ENCODE results near the gene BPIFA1.

The BPIFA1 gene

GRCh38 chr20:33235696-33236095 lies at the start of gene BPIFA1:
Gene BPIFA1 (plus strand): TSS chr20:33235996. CDS start chr20:33237712, 1,716 bp downstream.
- no peak for DNase-seq (ENCODE audit: low spot score)

GRCh38 chr20:33187491-33187890 lies 48.3 kb upstream of the BPIFA1 start:
- DNase-seq (ENCODE audit: low spot score): no peak

DNA sequence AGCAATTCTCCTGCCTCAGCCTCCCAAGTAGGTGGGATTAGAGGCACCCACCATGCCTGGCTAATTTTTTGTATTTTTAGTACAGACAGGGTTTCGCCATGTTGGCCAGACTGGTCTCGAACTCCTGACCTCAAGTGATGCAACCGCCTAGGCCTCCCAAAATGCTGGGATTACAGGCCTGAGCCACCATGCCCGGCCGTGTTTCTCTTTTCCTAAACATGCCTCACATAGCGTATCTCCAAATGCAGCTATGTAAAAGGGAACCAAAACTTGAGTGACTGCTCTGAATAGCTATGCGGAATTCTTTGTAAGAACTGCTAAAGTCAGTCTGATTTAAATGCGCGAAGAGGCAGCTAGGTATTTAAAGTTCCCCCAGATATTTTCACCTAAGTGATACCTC lies 47.4 kb upstream of the BPIFA1 start:
- DNase-seq (ENCODE audit: low spot score): no peak

GRCh38 chr20:33191484-33191883 lies 44.3 kb upstream of the BPIFA1 start:
- DNase-seq (ENCODE audit: low spot score): no peak

DNA sequence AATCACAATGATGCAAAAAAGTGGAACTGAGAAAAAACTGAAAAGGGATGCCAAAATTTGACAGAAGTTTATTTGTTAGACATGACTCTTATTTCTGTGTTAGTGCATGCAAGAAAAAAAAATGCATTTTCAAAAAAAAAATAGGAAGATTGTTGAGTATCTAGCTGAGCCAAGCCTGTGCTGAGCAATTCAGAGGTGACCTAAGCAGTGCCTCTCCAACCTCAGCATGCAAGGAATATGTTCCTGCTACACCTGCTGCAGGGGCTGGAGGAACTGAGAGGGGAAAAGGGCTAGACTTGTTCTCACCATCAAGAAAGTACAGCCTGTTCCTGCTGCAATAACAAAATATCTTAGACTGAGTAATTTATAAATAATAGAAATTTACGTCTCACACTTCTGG lies 43.8 kb upstream of the BPIFA1 start:
- DNase-seq (ENCODE audit: low spot score): no peak

- no peak for DNase-seq (ENCODE audit: low spot score)
These were observed 42.8 kb upstream of the BPIFA1 start for GRCh38 chr20:33192912-33193501.

- DNase-seq (ENCODE audit: low spot score): no peak
These were observed 36.8 kb upstream of the BPIFA1 start for GRCh38 chr20:33199026-33199425.

DNA sequence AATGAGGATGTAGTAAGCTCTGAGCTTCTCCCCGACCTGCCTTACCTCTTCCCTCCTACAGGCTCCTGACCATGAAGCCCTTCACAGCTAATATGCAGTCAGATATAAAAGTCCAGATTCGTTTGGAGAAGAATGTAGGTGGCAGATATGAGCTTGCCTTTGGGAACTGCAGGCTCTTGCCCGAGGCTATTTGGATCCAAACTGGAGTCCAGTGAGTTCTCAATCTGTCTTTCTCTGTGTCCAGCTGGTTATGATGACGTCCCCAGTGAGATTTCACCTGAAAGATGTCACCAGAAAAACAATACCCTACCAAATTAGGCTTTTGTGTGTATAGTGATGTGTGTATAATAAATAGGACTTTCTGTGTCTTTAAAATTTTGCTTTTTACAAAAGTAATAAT lies 33.3 kb upstream of the BPIFA1 start:
- DNase-seq (ENCODE audit: low spot score): no peak

DNA sequence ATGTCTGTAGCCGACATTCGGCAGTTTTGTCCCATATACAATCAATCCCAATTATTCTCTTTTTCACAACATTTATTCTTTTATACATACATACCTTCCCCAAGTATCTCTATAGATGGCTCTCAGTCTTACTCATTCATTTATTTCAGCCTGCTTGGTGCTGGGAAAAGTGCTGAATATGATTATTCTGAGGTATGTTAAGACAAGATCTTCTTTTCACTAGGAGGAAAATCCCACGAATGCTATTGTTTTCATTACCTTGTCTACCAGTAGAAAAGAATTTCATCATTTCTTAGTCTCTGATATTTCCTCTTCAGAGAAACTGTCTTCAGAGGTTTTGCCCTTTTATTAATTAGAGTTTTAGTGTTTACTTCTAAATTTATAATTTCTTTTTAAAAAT lies 32.4 kb upstream of the BPIFA1 start:
- no peak for DNase-seq (ENCODE audit: low spot score)

DNA sequence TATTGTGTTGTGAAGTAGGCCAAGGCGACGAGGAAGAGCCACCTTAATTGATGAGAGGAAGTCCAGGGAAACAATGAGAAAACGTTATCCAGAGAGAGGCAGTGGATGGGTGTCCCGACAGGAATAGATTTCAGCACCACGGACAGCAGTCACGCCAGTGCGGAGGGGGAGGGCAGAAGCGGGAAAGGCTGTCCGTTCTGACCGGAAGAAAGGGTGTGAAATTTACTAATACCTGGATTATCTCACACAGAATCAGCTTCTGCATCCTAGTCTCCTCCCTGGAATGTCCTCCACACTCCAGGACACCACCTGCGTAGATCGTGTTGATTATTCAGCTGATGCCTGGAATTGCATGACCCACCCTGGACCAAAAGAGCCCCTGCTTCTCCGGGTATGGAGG lies 26.0 kb upstream of the BPIFA1 start:
- peak; percentile 56 for DNase-seq (ENCODE audit: low spot score)

DNA sequence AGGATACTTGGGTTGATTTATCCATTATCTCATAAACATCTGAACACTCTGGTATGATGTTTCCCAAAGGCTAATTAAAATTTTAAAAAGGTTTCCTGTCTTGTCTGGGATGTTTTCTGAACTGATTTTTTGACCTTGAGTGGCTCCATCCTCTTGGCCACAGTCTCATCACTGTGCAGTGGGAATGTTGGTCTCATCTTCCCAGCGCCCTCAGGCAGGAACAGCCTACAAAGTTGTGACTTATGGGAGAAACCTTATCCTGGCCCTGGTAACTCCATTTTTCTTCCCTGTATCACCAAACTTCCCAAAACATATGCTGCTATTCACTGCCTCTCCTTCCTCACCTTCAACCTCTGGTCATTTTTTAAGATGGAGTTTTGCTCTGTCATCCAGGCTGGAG lies 25.4 kb upstream of the BPIFA1 start:
- DNase-seq (ENCODE audit: low spot score): no peak

GRCh38 chr20:33211817-33212424 lies 23.9 kb upstream of the BPIFA1 start:
- DNase-seq (ENCODE audit: low spot score): peak; percentile 50

- DNase-seq (ENCODE audit: low spot score): no peak
These were observed 18.7 kb upstream of the BPIFA1 start, which contains the start of gene BPIFA3 for GRCh38 chr20:33217052-33217451. Gene BPIFA3 (plus strand): TSS chr20:33217352. CDS start chr20:33217537, 185 bp downstream.

GRCh38 chr20:33224399-33224798 lies 11.4 kb upstream of the BPIFA1 start:
- DNase-seq (ENCODE audit: low spot score): no peak

- DNase-seq (ENCODE audit: low spot score): no peak
These were observed 6.0 kb upstream of the BPIFA1 start for GRCh38 chr20:33229843-33230242.

DNA sequence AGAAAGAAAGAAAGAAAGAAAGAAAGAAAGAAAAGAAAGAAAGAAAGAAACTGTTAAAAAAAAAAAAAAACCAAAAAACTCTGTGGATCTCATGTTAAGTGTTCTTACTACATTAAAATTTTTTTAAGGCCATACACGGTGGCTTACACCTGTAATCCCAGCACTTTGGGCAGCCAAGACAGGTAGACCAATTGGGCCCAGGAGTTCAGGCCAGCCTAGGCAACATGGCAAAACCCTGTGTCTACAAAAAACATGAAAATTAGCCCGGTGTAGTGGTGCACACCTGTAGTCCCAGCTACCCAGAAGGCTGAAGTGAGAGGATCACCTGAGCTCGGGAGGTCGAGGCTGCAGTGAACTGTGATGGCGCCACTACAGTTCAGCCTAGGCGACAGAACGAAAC lies 4.6 kb upstream of the BPIFA1 start:
- DNase-seq (ENCODE audit: low spot score): no peak

DNA sequence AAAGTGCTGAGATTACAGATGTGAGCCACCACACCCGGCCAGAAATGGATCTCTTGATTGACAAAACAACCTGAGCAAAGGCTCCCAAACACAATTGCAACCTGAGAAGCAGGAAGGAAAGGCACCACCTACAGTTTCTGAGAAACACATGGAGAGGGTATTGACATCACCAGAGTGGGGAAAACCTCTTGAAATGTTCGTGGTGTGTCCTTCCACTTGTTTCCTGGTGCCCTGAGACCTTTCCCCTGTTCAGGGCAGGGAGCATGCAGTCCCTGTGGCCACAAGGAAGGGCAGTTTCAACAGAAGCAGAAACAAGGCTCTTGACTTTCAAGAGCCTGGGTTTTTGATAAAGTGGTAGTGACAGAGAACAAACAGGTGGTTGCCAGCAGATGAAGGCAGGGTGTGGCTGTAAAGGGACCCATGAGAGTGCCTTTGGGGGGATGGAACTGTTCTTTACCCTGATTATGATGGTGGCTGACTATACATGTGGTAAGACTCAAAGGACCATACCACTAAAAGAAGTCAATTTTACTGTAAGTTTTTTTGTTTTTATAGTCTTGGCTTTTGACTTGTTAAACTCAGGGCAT lies 3.2 kb upstream of the BPIFA1 start:
- no peak for DNase-seq (ENCODE audit: low spot score)

DNA sequence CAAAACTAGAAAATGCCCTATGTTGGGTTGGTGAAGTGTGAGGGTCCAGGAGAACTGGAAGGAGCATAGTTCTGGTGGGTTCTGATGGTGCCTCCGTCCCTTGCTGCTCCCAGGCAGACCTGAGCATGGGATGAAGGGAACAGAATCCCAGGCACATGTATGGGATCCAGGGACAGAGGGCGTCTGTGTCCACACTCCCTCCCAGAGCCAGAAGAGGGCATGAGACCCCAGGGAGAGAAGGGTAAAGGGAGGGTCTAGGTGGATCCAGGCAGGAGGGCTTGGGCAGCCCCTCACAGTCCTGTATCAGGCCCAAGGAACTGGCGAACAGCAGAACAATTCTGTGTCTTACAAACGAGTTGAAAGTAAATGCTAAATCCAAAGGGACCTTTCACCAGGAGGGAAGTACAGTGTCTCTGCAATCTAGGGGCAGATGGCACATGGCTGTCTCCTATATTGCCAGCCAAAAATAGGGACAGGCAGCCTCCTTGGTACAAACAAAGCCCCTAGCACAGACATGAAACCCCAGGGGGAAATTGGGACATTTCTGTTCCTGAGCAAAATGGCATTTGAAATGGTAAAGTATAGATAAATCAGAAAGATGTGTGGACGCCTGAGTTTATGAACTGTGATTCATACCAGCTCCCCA lies 2.5 kb upstream of the BPIFA1 start:
- DNase-seq (ENCODE audit: low spot score): no peak

DNA sequence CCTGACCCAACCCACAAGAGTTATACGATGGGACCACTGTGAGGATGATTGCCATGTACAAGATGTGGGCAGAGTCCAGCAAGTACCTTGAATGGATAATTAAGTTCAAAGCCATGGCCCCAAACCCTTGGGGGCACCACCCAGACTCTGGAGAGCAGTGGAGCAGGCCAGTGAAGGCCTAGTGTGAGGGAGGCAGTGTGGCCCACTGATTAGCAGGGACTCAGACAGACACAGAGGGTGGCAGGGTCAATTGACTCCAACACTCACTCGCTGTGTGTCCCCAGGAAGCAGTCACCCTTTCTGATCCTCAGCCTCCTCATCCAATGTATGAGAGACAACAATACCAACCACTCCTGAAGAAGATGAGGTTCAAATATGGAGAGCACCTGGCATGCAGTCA lies 1.7 kb upstream of the BPIFA1 start:
- DNase-seq (ENCODE audit: low spot score): no peak

DNA sequence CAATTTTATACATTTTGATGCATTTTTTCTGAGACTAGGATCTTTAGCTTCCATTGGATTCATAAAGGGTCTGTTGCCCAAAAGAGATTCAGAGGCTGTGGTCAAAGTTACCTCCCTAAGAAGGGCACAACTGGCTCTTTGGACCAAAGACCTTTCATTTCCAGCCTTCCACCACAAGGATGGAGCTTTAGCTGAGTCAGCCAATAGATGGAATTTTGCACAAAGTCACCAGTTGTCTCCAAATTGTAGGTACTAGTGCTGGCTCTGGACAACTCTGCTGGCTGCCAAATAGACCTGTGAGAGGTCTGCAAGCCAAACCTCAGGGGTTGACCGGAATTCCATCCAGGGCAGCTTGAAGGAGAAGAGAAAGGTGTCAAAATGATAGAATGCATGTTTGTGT lies 555 bp downstream of the BPIFA1 start:
- no peak for DNase-seq (ENCODE audit: low spot score)

DNA sequence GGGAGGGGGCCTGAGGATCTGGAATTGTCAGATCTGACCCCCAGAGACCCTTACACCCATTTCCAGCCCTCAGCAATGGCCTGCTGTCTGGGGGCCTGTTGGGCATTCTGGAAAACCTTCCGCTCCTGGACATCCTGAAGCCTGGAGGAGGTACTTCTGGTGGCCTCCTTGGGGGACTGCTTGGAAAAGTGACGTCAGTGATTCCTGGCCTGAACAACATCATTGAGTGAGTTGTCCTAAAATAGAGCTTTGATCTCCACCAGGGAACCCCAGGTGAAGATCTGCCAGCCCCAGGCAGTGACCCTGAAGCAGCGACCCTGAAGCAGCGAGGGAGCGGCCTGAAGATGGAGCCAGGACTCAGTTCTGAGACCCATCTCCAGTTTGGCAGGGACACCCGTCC lies 2.2 kb downstream of the BPIFA1 start:
- no peak for DNase-seq (ENCODE audit: low spot score)

DNA sequence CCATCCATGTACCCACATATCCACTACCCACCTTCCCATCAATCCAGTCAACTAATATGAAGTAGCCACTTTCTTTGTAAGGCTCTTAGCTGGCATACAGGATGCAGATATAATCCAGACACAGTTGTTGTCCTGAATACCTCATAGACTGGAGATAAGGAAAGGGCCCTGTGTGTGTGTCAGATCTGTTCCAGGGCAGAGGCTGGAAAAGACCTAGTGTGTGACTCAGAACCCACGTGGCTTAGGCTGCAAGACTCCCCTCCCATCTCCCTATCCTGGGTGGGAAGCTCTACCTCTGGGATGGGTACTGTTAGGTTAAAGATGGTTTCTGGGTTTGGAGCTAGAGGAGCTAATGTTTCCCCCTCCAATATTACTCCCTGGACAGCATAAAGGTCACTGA lies 3.6 kb downstream of the BPIFA1 start:
- no peak for DNase-seq (ENCODE audit: low spot score)

DNA sequence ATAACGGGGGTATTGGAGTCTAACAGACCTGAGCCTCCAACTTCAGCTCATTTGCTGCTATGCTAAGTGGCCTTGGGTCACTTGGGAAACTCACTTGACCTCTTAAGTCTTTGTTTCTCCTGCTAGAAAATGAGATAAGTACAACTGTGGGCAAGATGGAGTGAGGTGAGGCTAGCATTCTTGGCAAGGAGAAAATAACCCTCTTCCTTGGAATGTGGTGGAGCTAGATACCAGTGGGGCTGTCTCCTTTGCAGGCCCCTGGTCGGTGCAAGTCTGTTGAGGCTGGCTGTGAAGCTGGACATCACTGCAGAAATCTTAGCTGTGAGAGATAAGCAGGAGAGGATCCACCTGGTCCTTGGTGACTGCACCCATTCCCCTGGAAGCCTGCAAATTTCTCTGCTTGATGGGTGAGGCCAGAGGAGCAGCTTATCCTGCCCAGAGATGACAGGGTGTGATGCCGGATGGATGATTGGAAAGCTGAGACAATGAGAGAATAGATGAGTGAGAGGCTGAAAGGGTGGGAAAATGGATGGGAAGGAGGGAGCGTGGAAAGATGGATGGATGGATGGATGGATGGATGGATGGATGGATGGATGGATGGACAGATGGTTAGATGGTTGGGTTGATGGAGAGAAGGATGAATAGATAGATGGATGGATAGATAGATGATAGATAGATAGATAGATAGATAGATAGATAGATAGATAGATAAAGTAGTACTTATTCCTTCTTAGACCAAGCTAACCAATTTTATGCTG lies 4.4 kb downstream of the BPIFA1 start:
- no peak for DNase-seq (ENCODE audit: low spot score)
